Daoy (cell line): ENCODE measurements around the gene ZNF813. TPM values are rescaled to one million over a fixed set of nuclear protein-coding genes. Genes with fewer than 3 reads are reported as not detected.
A peak's percentile ranks its signal among the peaks of the same experiment; 100 is the strongest.
"Not testable (repeated sequence)": the region's sequence is repeated elsewhere in the genome, so short reads cannot be mapped to it uniquely, and the experiment has no call there.

Experiments used
- DNase-seq: peaks from one replicate; pipeline ENCODE4 v3.0.0-alpha.2; 2015; ENCODE audit warnings: low read depth
- total RNA-seq: library from RNA; depleted of rRNA; stranded (reverse); fragments of >200 nt; shearing (Covaris generic); gene quantifications from 2 replicates; pipeline ENCODE4 v1.2.3, GENCODE V29; 2014

Gene ZNF813
- total RNA-seq, 1 experiment from 2014 or later, result 4.4 TPM

DNA sequence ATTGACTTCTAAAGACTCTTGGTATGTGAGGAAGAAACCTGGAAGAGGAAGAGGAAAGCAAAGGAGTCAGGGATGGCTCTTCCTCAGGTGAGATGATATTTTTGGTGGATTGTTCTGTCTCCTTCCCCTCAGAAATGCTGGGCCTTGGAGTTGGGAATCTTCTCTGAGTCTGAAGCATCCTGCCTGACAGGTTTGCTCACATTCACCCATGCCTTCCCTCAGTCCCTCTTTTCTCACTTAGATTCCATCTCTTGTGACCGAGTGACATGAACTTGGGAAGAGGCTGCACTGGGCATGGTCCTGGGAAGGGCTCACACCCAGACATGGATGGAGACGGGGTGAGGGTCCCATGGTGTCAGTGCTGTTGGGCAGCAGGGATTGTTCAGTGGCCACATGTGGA is 16.2 kb downstream of the ZNF813 start:
- not testable (repeated sequence) for DNase-seq

DNA sequence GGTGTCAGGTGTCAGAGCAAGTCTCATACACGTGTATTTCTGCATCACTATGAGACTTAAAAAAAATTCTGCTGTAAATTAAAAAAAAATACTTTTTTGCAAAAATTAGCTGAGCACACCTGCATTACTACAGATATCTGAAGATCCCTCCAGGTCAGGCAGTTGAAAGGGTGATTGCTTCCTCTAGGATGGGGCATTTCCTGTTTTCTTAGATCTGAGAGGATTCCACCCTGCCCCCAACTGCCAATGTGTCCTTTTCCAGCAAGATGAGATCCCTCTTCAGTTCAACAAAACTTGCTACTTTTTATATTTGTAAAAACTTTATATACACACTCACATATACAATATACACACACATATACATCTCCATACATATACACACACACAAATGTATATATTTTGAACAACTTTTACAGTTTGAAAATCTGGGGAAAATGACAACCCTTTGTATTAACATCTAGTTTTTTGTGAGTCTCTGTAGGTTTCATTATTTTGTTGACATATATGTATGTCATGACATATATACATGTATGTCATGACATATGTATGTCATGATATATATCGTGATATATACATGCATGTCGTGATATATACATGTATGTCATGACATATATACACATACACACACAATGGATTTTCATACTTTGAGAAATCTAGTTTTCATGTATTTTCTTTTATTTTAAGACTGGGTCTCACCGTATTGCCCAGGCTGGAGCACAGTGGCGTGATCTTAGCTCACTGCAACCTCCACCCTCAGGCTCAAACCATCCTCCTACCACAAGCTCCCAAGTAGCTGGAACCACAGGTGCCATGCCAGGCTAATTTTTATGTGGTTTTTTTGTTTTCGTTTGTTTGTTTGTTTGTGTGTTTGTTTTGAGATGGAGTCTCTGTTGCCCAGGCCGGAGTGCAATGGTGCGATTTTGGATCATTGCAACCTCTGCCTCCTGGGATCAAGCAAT is 17.8 kb downstream of the ZNF813 start:
- DNase-seq, result no peak

DNA sequence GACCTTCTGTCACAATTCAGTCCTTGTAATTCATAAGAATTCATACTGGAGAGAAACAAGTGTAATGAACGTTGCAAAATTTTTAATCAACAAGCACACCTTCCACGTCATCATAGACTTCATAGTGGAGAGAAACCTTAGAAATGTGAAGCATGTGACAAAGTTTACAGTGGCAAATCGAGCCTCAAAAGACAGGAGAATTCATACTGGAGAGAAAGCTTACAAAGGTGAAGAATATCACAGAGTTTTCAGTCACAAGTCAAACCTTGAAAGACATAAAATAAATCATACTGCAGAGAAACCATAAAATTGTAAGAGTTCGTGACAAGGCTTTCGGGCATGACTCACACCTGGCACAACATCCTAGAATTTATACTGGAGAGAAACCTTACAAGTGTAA is 24.6 kb downstream of the ZNF813 start:
- no peak for DNase-seq

DNA sequence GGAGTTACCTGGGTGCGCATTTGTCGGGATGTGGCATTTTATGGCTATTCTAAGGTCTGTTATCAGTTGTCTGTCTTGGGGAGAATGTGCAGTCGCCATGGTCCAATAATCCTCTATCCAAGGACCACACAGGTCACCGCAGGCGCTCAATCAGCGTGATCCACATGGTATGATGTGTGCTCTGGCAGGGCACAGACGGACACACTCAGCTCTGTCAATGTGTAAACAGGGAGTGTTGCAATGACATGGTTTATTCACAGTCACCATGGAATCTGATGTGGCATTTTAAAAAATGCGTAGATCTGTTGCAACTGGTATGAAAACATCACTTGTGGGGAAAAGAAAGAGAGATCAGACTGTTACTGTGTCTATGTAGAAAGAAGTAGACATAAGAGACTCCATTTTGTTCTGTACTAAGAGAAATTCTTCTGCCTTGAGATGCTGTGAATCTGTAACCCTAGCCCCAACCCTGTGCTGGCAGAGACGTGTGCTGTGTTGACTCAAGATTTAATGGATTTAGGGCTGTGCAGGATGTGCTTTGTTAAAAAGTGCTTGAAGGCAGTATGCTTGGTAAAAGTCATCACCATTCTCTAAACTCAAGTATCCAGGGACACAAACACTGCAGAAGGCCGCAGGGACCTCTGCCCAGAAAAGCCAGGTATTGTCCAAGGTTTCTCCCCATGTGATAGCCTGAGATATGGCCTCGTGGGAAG is 29.9 kb downstream of the ZNF813 start:
- DNase-seq, result not testable (repeated sequence)

DNA sequence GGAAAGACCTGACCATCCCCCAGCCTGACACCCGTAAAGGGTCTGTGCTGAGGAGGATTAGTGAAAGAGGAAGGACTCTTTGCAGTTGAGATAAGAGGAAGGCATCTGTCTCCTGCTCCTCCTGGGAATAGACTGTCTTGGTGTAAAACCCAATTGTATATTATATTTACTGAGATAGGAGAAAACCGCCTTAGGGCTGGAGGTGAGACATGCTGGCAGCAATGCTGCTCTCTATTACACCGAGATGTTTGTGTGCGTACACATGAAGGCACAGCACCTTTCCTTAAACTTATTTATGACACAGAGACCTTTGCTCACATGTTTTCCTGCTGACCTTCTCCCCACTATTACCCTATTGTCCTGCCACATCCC is 30.5 kb downstream of the ZNF813 start:
- not testable (repeated sequence) for DNase-seq

DNA sequence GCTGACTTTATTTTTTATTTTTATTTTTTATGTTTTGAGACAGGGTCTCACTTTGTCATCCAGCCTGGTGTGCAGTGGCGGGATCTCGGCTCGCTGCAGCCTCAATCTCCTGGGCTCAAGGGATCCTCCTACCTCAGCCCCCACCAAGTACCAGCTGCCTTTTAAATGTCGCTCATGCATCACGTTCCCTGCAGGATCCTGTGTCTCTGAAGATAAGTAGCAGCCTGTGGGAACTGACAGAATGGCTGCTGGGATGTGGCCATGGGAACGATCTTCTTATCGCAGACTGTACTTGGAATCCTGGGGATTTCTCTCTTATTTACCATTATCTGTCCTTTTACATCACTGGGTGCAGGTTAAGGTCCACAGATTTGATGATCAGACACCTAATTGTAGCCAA is 35.6 kb downstream of the ZNF813 start:
- not testable (repeated sequence) for DNase-seq

DNA sequence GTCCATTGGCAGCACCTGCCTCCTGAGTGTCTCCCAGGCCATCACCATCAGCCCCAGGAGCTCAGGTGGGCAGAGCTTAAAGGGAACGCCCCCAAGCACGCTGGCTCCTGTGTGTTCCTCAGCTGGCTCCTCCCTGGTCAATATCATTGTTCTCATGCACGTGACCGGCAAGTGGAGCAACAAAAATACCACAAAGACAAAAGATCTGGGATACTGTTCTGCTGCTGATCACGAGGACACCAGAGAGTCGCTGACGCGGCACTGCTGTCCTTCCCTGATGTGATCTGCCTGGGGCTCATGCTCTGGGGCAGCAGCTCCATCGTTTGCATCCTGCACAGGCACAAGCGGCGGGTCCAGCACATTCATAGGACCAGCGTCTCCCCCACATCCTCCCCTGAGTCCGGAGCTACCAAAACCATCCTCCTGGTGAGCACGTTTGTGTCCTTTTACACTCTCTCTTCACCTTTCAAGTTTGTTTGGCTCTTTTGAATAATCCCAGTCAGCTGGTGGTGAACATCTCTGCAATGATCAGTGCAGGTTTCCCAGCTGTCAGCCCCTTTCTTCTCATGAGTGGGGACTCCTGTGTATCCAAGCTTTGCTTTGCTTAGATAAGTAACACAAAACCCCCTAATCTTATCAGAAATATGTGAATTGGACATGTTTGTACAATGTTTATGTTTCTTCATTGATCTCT is 36.3 kb downstream of the ZNF813 start:
- DNase-seq, result not testable (repeated sequence)

DNA sequence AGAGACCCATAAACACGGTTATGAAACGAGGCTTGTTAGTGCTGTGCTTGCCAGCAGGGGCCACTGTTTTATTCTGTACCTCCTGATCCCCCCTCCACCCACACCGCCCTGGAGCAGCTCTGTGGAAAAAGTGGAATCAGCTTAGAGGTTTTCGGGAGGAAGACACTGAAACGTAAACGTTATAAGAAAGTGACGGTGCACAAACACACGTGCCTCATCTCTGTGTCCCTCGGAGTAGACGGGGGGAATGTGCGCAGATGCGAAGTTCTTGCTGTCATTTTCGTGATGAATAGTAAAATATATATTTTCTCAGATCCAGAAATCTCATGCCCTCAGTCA is 36.8 kb downstream of the ZNF813 start:
- not testable (repeated sequence) for DNase-seq

DNA sequence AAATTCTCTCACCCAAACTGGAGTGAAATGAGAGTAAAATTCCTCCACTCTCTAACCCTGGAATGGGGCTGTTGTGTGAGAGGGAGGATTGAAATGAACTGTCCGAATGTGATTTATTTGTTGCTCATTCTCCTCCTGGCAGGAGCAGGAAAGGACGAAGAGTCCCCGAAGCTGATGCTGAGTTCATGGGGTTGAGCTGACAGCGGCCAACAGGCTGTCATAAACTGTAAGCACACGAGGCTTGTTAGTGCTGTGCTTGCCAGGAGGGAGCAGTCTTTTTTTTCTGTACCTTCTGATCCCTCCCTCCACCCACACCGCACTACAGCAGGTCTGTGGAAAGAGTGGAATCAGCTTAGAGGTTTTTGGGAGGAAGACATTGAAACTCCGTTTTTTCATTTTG is 37.4 kb downstream of the ZNF813 start:
- DNase-seq, result no peak

DNA sequence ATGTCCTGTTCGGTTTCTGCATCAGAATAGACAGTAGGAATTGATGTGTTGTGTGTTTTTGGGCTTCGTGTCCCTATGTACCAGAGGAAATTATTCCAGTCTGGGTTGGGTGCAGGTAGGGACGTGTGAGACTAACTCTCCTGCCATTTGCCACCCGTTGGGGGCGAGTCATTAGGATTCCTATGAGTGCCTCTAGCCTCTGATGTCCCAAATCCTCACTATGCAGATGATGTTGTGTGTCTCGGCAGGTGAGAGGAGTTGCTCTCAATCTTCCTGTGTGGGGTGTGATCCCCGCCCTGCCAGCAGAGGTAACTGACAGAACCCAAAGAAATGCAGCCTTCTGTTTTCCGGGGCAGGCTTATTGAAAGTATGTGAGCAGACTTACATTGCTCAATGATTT is 39.2 kb downstream of the ZNF813 start:
- no peak for DNase-seq

DNA sequence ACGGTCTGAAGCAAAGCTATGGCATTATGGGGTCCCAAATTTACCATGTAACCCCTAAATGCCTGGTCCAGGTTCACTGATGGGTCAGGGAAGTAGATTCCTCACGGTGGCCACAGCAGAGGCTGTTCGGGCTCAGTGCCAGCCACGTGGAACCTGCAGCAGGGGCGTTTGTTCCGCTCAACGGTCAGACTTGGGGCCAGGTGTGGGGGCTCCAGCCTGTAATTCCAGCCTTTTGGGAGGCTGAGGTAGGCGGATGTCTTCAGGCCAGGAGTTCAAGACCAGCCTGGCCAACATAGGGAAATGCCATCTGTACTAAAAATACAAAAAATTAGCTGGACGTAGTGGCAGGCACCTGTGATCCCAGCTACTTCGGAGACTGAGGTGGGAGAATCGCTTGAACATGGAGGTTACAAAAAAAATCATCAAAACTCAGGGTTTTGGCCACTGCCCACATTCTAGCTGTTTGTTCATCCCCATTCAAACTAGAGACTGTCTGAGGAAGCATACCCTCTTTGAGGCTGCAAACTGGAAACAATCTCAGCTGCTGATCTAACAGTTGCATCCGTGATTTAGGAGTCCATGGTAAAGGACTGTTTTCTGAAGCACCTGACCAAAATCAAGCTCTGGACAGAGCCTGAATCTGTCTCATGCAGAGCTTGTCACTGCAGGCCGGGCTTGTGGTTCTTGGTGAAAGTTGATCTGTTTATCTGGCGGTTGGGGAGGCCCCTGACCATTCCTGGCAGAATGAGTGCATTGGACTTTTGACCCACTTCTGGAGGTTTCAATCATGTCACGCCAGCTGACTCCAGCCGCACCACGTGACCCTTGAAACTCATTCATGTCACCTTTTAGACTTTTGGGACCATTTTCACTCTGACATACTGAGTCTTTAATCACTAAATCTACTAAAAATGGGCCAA is 40.2 kb downstream of the ZNF813 start:
- peak; percentile 74 for DNase-seq

DNA sequence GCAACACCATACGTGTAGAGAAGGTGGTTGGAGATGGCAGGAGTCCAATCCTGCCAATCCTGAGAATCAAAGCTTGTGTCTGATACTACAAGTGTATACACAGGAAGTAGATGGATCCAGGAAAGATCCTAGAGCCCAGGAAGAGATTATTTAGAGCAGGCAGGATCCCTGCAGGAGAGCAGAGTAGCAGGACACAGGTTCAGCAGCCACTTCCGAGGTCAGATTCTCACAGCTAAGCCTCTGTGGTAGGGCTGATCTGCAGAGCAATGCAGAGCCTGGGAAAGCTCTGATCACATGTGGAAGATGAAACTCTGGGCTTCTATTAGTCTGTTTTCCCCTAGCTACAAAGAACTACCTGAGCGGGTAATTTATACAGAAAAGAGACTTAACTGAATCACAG is 41.9 kb downstream of the ZNF813 start:
- no peak for DNase-seq

DNA sequence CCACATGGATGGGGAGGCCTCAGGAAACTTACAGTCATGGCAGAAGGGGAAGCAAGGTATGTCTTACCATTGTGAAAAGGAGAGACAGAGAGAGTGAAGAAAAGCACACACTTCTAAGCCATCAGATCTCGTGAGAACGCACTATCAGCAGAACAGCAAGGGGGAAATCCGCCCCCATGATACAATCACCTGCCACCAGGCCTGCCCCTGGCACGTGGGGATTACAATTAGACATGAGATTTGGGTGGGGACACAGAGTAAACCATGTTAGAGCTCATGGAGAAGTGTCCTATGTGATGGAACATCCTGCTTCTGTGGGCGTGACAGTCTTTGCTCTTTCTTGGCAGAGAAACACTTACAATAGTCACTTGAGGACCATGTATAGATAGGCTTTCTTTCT is 42.3 kb downstream of the ZNF813 start:
- no peak for DNase-seq

DNA sequence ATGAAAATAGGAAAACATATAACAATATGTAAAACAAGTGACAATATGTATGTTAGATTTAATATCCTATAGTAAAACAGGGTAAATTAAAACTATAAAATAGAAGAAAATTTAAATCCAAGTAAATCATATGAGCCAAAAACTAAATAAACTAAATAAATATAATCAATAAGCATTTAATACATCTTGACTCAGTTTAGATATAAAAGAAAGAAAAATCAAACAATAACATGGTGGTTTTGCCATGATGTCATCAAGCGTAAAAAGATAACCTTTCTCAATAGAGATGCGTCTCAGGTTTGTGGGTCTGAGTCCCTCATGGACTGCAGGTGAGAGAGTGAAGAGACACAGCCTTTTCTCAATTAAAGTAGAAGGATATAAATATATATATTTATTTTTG is 43.8 kb downstream of the ZNF813 start:
- no peak for DNase-seq

DNA sequence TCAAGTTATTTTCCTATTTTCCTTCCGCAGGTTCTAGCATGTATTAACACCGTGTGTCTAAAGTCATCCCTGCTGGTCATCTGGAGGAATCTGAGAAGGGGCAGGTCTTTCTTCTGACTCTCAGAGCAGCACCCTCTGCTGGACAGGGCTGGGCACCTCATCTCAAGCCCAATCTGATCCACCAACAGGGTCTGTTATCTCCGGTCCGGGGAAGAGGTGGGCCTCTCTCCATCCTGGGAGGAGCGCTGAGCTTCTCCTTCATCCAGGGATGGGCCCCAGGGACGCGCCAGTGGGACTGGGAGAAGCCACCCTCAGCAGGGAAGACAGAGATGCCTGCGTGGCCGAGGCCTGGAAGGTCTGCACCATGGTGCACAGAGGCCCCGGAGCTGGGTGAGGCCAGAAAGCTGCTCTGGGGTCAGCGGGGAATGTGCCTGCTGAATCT is 44.4 kb downstream of the ZNF813 start:
- DNase-seq, result peak; percentile 59

DNA sequence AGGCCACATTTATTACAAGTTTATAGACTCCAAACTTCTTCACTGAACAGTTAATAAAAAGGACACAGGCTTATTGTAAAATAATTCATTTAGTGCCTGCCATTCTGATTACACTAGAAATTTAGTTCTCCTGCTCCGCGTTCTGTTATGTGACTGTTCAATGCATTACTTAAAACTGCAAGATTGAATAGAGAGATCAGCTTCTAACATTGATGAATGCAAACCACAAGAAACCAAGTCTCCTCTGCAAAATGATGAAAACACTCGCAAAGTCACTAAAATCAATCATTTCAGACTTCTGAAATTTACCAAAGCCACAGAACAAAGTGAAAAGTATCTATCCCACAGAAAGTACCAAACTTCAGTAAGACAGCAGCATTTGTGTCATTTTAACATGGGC is 47.5 kb downstream of the ZNF813 start:
- DNase-seq, result not testable (repeated sequence)

DNA sequence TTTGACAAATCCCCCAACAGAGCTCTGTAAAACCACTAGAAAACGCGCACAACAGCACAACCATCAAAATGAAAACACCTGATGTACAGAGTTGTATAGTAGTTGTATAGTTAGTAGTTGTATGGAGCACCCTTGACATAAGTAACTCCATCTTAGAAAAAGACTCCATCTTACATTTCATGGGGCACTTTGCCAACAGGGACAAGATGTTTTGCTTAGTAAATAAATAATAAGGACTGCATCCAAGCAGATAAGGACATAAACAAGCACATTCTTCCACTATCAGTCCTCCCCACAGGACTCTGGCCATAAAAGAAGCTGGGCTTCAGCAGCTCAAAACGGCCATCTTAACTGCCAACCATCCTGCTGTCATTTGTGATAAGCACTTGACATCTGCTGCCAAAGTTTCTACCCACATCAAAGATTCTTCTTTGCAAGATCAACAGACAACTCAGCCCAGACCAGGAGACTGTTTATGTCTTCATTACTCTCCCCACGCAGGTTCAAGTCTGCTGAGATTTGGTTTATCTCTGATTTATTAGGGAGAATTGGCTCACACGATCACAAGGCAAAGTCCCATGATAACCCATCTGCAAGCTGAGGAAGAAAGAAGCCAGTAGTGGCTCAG is 49.7 kb downstream of the ZNF813 start:
- no peak for DNase-seq

DNA sequence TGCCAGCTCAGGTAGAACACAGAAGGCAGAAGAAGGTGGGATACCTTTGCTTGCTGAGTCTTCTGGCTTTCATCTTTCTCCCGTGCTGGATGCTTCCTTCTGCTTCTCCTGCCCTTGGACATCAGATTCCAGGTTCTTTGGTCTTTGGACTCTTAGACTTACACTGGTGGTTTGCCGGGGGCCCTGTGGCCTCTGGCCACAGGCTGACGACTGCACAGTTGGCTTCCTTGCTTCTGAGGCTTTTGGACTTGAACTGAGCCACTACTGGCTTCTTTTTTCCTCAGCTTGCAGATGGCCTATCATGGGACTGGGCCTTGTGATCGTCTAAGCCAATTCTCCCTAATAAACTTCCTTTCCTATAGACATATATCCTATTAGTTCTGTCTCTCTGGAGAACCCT is 50.6 kb downstream of the ZNF813 start:
- DNase-seq, result no peak

DNA sequence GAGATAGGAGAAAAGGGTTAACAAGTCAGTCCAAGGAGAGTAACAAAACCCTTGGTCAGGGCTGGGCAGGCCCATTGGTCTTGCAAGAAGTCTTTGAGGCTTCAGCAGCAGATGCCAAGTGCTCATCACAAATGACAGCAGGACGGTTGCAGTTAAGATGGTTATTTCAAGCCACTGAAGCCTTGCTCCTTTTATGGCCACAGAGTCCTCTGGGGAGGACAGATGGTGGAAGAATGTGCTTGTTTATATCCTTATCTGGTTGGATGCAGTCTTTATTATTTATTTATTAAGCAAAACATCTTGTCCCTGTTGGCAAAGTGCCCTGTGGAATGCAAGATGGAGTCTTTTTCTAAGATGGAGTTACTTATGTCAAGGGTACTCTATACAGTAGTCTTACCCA is 51.2 kb downstream of the ZNF813 start:
- no peak for DNase-seq

DNA sequence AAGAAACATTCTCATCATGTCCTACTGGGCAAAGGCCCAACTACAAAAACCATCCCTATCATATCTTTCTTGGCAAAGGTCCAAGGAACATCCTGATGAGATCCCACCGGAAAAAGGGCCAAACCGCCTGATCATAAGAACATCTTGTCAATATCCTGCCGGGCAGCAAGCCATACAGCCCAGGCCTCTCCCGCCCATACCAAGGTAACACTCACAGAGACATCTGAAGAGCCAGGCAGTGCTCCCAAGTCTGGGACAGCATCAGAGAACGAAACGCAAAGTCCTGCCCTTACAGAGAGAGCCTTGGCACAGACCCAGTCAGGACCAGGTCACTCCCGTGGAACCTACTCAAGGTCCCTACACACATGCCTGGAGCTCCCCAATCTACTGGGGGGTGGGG is 51.9 kb downstream of the ZNF813 start:
- DNase-seq, result no peak

DNA sequence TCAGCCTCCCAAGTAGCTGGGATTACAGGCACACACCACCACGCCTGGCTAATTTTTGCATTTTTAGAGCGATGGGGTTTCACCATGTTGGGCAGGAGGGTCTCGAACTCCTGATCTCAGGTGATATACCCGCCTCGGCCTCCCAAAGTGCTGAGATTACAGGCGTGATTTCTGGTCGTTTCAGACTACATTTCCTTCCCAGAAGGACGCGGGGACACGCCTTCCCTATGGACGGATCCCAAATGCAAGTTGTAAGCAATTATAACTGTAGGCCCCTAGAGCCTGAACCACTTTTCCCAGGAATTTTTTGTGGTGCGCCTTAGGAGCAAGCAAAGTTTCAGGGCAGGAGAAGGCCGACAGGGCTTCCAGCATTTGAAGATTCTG is 52.6 kb downstream of the ZNF813 start:
- no peak for DNase-seq
